IMR-90 (cell line): ENCODE data around the gene PRLH. TPM values are rescaled to one million over a fixed set of nuclear protein-coding genes. Genes with fewer than 3 reads are reported as not detected.

Experiments used
- ATAC-seq: fragments of 200-7000 bp; cut with Tn5 transposase; 2 replicates; pipeline ENCODE4 v1.9.1; 2020; ENCODE audit warnings: low read depth, mild to moderate bottlenecking, moderate library complexity
- BruUV-seq: library from RNA; stranded (reverse); fragments of 400-500 nt; replicated peaks from 2 replicates; lab custom pipeline; 2021; lab: Mats Ljungman, UMichigan
- CTCF ChIA-PET: fragments of 300-600 bp; formaldehyde crosslinking; extraction: SDS; loops from one replicate; lab custom pipeline; 2021; ENCODE audit warnings: antibody characterized with exemption; lab: Yijun Ruan, JAX
- POLR2A ChIA-PET: fragments of 300-600 bp; sonication (Branson Sonifier 250); formaldehyde crosslinking; loops from one replicate; lab custom pipeline; 2022; ENCODE audit warnings: antibody characterized with exemption; ENCODE audit not compliant: unreplicated experiment; lab: Charles Lee
- DNase-seq: peaks from one replicate; pipeline ENCODE4 v3.0.0; 2013
- H2AFZ ChIP-seq: replicated peaks from 2 replicates; pipeline ENCODE3; 2013; ENCODE audit warnings: low read length, mild to moderate bottlenecking; ENCODE audit not compliant: poor library complexity
- H2AK5ac ChIP-seq: 2 replicates; pipeline ENCODE4 v1.6.1; 2013; ENCODE audit warnings: low read depth, low read length, inconsistent platforms
- H2AK9ac ChIP-seq: replicated peaks from 2 replicates; pipeline ENCODE3; 2013; ENCODE audit warnings: mild to moderate bottlenecking, low read depth, low read length, moderate library complexity; ENCODE audit not compliant: poor library complexity
- H2BK120ac ChIP-seq: 2 replicates; pipeline ENCODE4 v1.6.1; 2013; ENCODE audit warnings: low read depth, low read length, inconsistent platforms
- H2BK15ac ChIP-seq: 3 replicates; pipeline ENCODE4 v1.6.1; 2013; ENCODE audit warnings: low read depth, low read length, inconsistent platforms
- H2BK20ac ChIP-seq: 2 replicates; pipeline ENCODE4 v1.6.1; 2013; ENCODE audit warnings: low read depth, mild to moderate bottlenecking, inconsistent platforms, low read length, moderate library complexity
- H2BK5ac ChIP-seq: 2 replicates; pipeline ENCODE4 v1.6.1; 2013; ENCODE audit warnings: mild to moderate bottlenecking, low read depth, low read length, inconsistent platforms; ENCODE audit not compliant: poor library complexity, severe bottlenecking
- H3K14ac ChIP-seq: replicated peaks from 2 replicates; pipeline ENCODE4 v1.6.1; 2013; ENCODE audit warnings: low read depth, low read length, inconsistent platforms
- H3K18ac ChIP-seq: 2 replicates; pipeline ENCODE4 v1.6.1; 2013; ENCODE audit warnings: low read depth, low read length, control low read depth
- H3K23ac ChIP-seq: 2 replicates; pipeline ENCODE4 v1.6.1; 2013; ENCODE audit warnings: low read depth, low read length, inconsistent platforms
- H3K27ac ChIP-seq: 2 replicates; pipeline ENCODE4 v1.5.1; 2013; ENCODE audit warnings: mild to moderate bottlenecking, control low read depth, low read length; ENCODE audit not compliant: insufficient read depth
- H3K27me3 ChIP-seq: 2 replicates; pipeline ENCODE4 v1.6.1; 2013; ENCODE audit warnings: low read length; ENCODE audit not compliant: control insufficient read depth, insufficient read depth
- H3K36me3 ChIP-seq: 2 replicates; pipeline ENCODE4 v1.6.1; 2013; ENCODE audit warnings: low read length, mixed read lengths; ENCODE audit not compliant: control insufficient read depth, insufficient read depth
- H3K4ac ChIP-seq: 2 replicates; pipeline ENCODE4 v1.6.1; 2013; ENCODE audit warnings: low read depth, low read length, inconsistent platforms
- H3K4me1 ChIP-seq: 2 replicates; pipeline ENCODE4 v1.6.1; 2013; ENCODE audit warnings: low read length, mixed read lengths; ENCODE audit not compliant: control insufficient read depth, insufficient read depth
- H3K4me2 ChIP-seq: 2 replicates; pipeline ENCODE4 v1.6.1; 2013; ENCODE audit warnings: low read depth, mild to moderate bottlenecking, control low read depth, low read length, moderate library complexity
- H3K4me3 ChIP-seq: 2 replicates; pipeline ENCODE4 v1.5.1; 2013; ENCODE audit warnings: low read depth, mild to moderate bottlenecking, control low read depth, low read length, moderate library complexity; ENCODE audit not compliant: insufficient read depth
- H3K56ac ChIP-seq: 2 replicates; pipeline ENCODE4 v1.6.1; 2013; ENCODE audit warnings: low read length, inconsistent platforms; ENCODE audit not compliant: insufficient read depth; ENCODE audit errors: extremely low read depth
- H3K79me1 ChIP-seq, 2 experiments: 2 replicates each; pipeline ENCODE4 v1.6.1; 2013; ENCODE audit warnings: low read length in 2 of 2, inconsistent platforms in 1 of 2, low read depth in 1 of 2
- H3K9ac ChIP-seq: 2 replicates; pipeline ENCODE4 v1.6.1; 2013; ENCODE audit warnings: low read depth, low read length, control low read depth
- H3K9me1 ChIP-seq: 2 replicates; pipeline ENCODE4 v1.6.1; 2013; ENCODE audit warnings: low read length, inconsistent platforms; ENCODE audit not compliant: insufficient read depth
- H3K9me3 ChIP-seq: 2 replicates; pipeline ENCODE4 v1.6.1; 2013; ENCODE audit warnings: low read length; ENCODE audit not compliant: control insufficient read depth, insufficient read depth
- H4K20me1 ChIP-seq: 2 replicates; pipeline ENCODE4 v1.6.1; 2013; ENCODE audit warnings: low read length, inconsistent platforms; ENCODE audit not compliant: insufficient read depth
- H4K5ac ChIP-seq: 2 replicates; pipeline ENCODE4 v1.6.1; 2013; ENCODE audit warnings: mild to moderate bottlenecking, low read depth, low read length, control low read depth
- H4K8ac ChIP-seq, 2 experiments: 2 replicates each; pipeline ENCODE4 v1.6.1; 2013; ENCODE audit warnings: low read depth in 2 of 2, low read length in 2 of 2, control low read depth in 1 of 2, inconsistent platforms in 1 of 2
- H4K91ac ChIP-seq: 2 replicates; pipeline ENCODE4 v1.6.1; 2013; ENCODE audit warnings: low read depth, low read length, inconsistent platforms; ENCODE audit not compliant: insufficient read depth
- BHLHE40 ChIP-seq: fragments of 150-350 bp; IDR thresholded peaks from 2 replicates; pipeline ENCODE4 v1.6.1; 2016; ENCODE audit warnings: mild to moderate bottlenecking, low read depth, low read length
- CEBPB ChIP-seq: IDR thresholded peaks from 2 replicates; pipeline ENCODE4 v1.6.1; 2012; ENCODE audit warnings: low read depth, low read length, improper control_type of control experiment
- CHD1 ChIP-seq: IDR thresholded peaks from 2 replicates; pipeline ENCODE4 v1.6.1; 2012; ENCODE audit warnings: low read depth, low read length, improper control_type of control experiment
- CTCF ChIP-seq: conservative IDR thresholded peaks from 2 replicates; pipeline ENCODE4 v1.5.1; 2012; ENCODE audit warnings: mild to moderate bottlenecking, low read depth, low read length, improper control_type of control experiment
- ELK1 ChIP-seq: fragments of 150-350 bp; IDR thresholded peaks from 2 replicates; pipeline ENCODE4 v1.6.1; 2016; ENCODE audit warnings: low read depth, mild to moderate bottlenecking, low read length, moderate library complexity, borderline replicate concordance
- FOS ChIP-seq: fragments of 150-350 bp; IDR thresholded peaks from 2 replicates; pipeline ENCODE4 v1.6.1; 2016; ENCODE audit warnings: low read depth, low read length
- MAFK ChIP-seq: IDR thresholded peaks from 2 replicates; pipeline ENCODE4 v1.6.1; 2012; ENCODE audit warnings: low read depth, low read length, improper control_type of control experiment
- MAZ ChIP-seq: IDR thresholded peaks from 2 replicates; pipeline ENCODE4 v1.6.1; 2012; ENCODE audit warnings: low read depth, mild to moderate bottlenecking, low read length, improper control_type of control experiment, moderate library complexity, borderline replicate concordance
- MXI1 ChIP-seq: IDR thresholded peaks from 2 replicates; pipeline ENCODE4 v1.6.1; 2012; ENCODE audit warnings: low read depth, mild to moderate bottlenecking, low read length, moderate library complexity, borderline replicate concordance
- NFE2L2 ChIP-seq: fragments of 150-350 bp; IDR thresholded peaks from 2 replicates; pipeline ENCODE4 v1.6.1; 2016; ENCODE audit warnings: low read depth, mild to moderate bottlenecking, low read length
- POLR2A ChIP-seq: IDR thresholded peaks from 2 replicates; pipeline ENCODE4 v1.6.1; 2012; ENCODE audit warnings: mild to moderate bottlenecking, low read depth, low read length
- RAD21 ChIP-seq: IDR thresholded peaks from 2 replicates; pipeline ENCODE4 v1.6.1; 2012; ENCODE audit warnings: low read length, improper control_type of control experiment
- RCOR1 ChIP-seq: IDR thresholded peaks from 2 replicates; pipeline ENCODE4 v1.6.1; 2012; ENCODE audit warnings: mild to moderate bottlenecking, low read length, improper control_type of control experiment; ENCODE audit not compliant: insufficient replicate concordance
- RFX5 ChIP-seq: IDR thresholded peaks from 2 replicates; pipeline ENCODE4 v1.8.0; 2012; ENCODE audit warnings: low read depth, mild to moderate bottlenecking, low read length, moderate library complexity
- SMC3 ChIP-seq: fragments of 150-350 bp; IDR thresholded peaks from 2 replicates; pipeline ENCODE4 v1.6.1; 2016; ENCODE audit warnings: low read depth, mild to moderate bottlenecking, antibody characterized with exemption, low read length, moderate library complexity
- USF2 ChIP-seq: fragments of 150-350 bp; IDR thresholded peaks from 2 replicates; pipeline ENCODE4 v1.6.1; 2017; ENCODE audit warnings: mild to moderate bottlenecking, antibody characterized with exemption, low read length, low read depth
- WGBS, 2 experiments: methylation state at CpG; one replicate each; pipeline versions ENCODE4 v1.1.5 to v1.1.7; 2013; ENCODE audit warnings: missing lambda C conversion rate in 2 of 2; ENCODE audit not compliant: insufficient read length in 1 of 2; ENCODE audit errors: extremely low coverage in 2 of 2; 5-methylcytosine and 5-hydroxymethylcytosine counted together
- dilution Hi-C: fragments of 300-500 bp; cut with HindIII; formaldehyde crosslinking; loops from one replicate; pipeline ENCODE4 v1.14.3; 2018; ENCODE audit warnings: low sequenced_read_pairs; ENCODE audit not compliant: unreplicated experiment
- in situ Hi-C: fragments of 300-500 bp; cut with MboI; formaldehyde crosslinking; loops from 3 replicates; pipeline ENCODE4 v1.14.3; 2019; ENCODE audit warnings: low sequenced_read_pairs, inconsistent platforms, mixed read lengths
- intact Hi-C: fragments of 100-400 bp; cut with micrococcal nuclease; formaldehyde crosslinking; loops from 2 replicates; pipeline ENCODE4 v1.10.0; 2022
- polyA plus RNA-seq, 3 experiments: library from polyadenylated mRNA; depleted of rRNA; stranded (reverse); fragments of >200 nt; gene quantifications; 2 replicates each; pipeline ENCODE4 v1.2.3, GENCODE V29; 2012; ENCODE audit warnings: low replicate concordance in 1 of 3
- total RNA-seq: library from RNA; depleted of rRNA; stranded (reverse); fragments of >200 nt; gene quantifications from 2 replicates; pipeline ENCODE4 v1.2.3, GENCODE V29; 2012

PRLH gene
- total and polyA plus RNA-seq, 2 of the 4 experiments (the other 2 are of a cell fraction) = not detected

- Histone ChIP-seq H3K79me1 (no peaks in the 10 kb centered on the region; a peak in 1 of 4 replicates), H2BK5ac (no peak overlapping the region), H3K4me3 (no peak overlapping the region), H3K23ac (no peak overlapping the region), H3K14ac (no peak overlapping the region), H4K91ac (no peak overlapping the region), H4K20me1 (no peaks in the 10 kb centered on the region), H3K9me3 (no peaks in the 10 kb centered on the region), H2BK120ac (no peak overlapping the region), H3K18ac (no peak overlapping the region), H3K27me3 (no peaks in the 10 kb centered on the region), H4K8ac (no peak overlapping the region), H3K27ac (no peak overlapping the region), H2AK9ac (no peak overlapping the region), H3K4me2 (no peak overlapping the region), H3K9me1 (peaks cover 3% of the 10 kb centered on the region; the same call in 1 of the 2 replicates), H3K56ac (no peak overlapping the region), H2BK15ac (no peak overlapping the region), H3K36me3 (no peaks in the 10 kb centered on the region), H4K5ac (no peak overlapping the region), H2AFZ (no peak overlapping the region), H3K9ac (no peak overlapping the region), H3K4ac (no peak overlapping the region), H2AK5ac (no peak overlapping the region), H3K4me1 (peaks cover 4% of the 10 kb centered on the region; the same call in 1 of the 2 replicates), H2BK20ac (no peak overlapping the region)
- ChIA-PET CTCF (interaction anchor here (1.2 kb wide), 1 partner anchor 27 kb away, joined by 4 read pairs; no protein-coding TSS in a partner anchor), POLR2A (no interaction called here)
- in situ Hi-C loops (no loop called here), intact Hi-C loops (no loop called here), dilution Hi-C loops (no loop called here)
- ATAC-seq = no peak
- DNase-seq = peak; percentile 11
- WGBS, 2 experiments = 72% methylated on average over 3 of the region's 6 CpGs; no CpG with 5 or more reads in 1 of the 2 experiments
- BruUV-seq = no TSS peak
- TF ChIP-seq POLR2A (no peak), USF2 (no peak), SMC3 (no peak), CEBPB (no peak), MAZ (no peak), ELK1 (no peak), BHLHE40 (no peak), MAFK (no peak), RCOR1 (no peak), FOS (no peak), CTCF (no peak), MXI1 (no peak), CHD1 (no peak), RAD21 (no peak), RFX5 (no peak), NFE2L2 (no peak)
Measured at GRCh38 chr2:237539681-237540080, 26.7 kb upstream of the PRLH start.
